Psoas muscle (tissue), 8 donors: Measurements from ENCODE around the gene CGB7. TPM values are rescaled to one million over a fixed set of nuclear protein-coding genes. Genes with fewer than 3 reads are reported as not detected.
A peak's percentile ranks its signal among the peaks of the same experiment; 100 is the strongest.

Experiments used
- ATAC-seq, 4 donors: fragments of 200-7000 bp; cut with Tn5 transposase; one replicate each; pipeline ENCODE4 v1.9.1; 2020; ENCODE audit warnings: moderate library complexity in 3 of 4, mild to moderate bottlenecking in 2 of 4
- DNase-seq, 2 donors: peaks; one replicate each; pipeline ENCODE4 v3.0.0-alpha.2; 2020
- H3K27ac ChIP-seq: fragments of 200-600 bp; one replicate; pipeline ENCODE4 v1.8.0; 2022
- H3K27me3 ChIP-seq, 3 donors: fragments of 200-600 bp in 1 of 3; one replicate each; pipeline versions ENCODE4 v1.6.1 to v1.8.0; 2013 to 2022; ENCODE audit warnings: low read length in 2 of 3, mild to moderate bottlenecking in 2 of 3, moderate library complexity in 1 of 3; ENCODE audit not compliant: insufficient read depth in 3 of 3
- H3K36me3 ChIP-seq, 2 donors: fragments of 200-600 bp in 1 of 2; one replicate each; pipeline versions ENCODE4 v1.6.1 to v1.8.0; 2013 to 2022; ENCODE audit warnings: low read depth in 1 of 2, mild to moderate bottlenecking in 1 of 2, moderate library complexity in 1 of 2; ENCODE audit not compliant: insufficient read depth in 1 of 2
- H3K4me1 ChIP-seq: fragments of 200-600 bp; one replicate; pipeline ENCODE4 v1.8.0; 2022
- H3K4me3 ChIP-seq: fragments of 200-600 bp; one replicate; pipeline ENCODE4 v1.8.0; 2022; ENCODE audit warnings: mild to moderate bottlenecking
- H3K9me3 ChIP-seq: fragments of 200-600 bp; one replicate; pipeline ENCODE4 v1.8.0; 2022
- WGBS, 3 donors: extraction: QIAGEN DNeasy Blood & Tissue Kit; methylation state at CpG; one replicate each; pipeline versions ENCODE4 v1.1.6 to v1.1.7; 2013; 5-methylcytosine and 5-hydroxymethylcytosine counted together
- intact Hi-C, 2 donors: fragments of 100-400 bp; cut with DNase I; formaldehyde crosslinking; loops; one replicate each; pipeline versions ENCODE4 v1.11.0 to v1.14.2; 2022
- polyA plus RNA-seq, 3 donors: library from polyadenylated mRNA; stranded (reverse); fragments of 200-250 nt; gene quantifications; one replicate each; pipeline ENCODE4 v1.2.3, GENCODE V29; 2013
- total RNA-seq, 4 donors: library from RNA; stranded (reverse); fragmentation: NEBNext Ultra II Directional in 2 of 4; extraction: Animal tissue kit (Norgen Biotek cat#: 25700) in 2 of 4; gene quantifications; one replicate each; pipeline versions ENCODE4 v1.2.1 to v1.2.4, GENCODE V29; 2021 to 2023
- TF ChIP-seq, protein P1 (sequence below): fragments of 200-600 bp; IDR thresholded peaks from one replicate; pipeline ENCODE4 v1.8.0; 2022; ENCODE audit warnings: antibody characterized with exemption
- donor health status: healthy with polysubstance abuse.
- donor health status: DM: no; HTN: no; CAD: no; lungs with moderate emphysema.
- donor health status: Bipolar disorder and iron deficiency.
- donor health status: healthy.
- donor health status: DM: yes; HTN: yes; CAD: no.
- donor health status: DM: no; HTN: no; CAD: no.
- donor health status: DM: no; HTN: no; CAD: no.
- donor health status: DM: yes; HTN: yes; CAD: no.

Gene CGB7
- total and polyA plus RNA-seq, 7 donors, result 0.20 to 1.1 (median 0.46) TPM

DNA sequence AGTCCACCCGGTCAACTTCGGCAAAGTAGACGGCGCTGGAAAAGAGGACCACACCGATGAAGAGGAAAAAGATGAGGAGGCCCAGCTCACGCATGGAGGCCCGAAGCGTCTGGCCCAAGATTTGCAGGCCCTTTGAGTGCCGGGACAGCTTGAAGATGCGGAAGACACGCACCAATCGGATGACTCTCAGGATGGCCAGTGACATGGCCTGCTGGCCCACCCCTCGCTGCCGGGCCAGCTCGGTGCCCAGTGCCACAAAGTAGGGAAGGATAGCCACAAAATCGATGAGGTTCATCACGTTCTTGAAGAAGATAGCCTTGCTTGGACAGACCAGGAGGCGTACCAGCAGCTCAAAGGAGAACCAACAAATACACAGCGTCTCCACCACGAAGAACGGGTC lies 12.9 kb upstream of the CGB7 start:
- H3K4me3 ChIP-seq, result no peak overlapping the region
- no peaks in the 10 kb centered on the region for H3K36me3 ChIP-seq
- H3K4me1 ChIP-seq, result peaks cover 17% of the 10 kb centered on the region
- peak overlapping the region; percentile 77 for H3K27ac ChIP-seq
- 75 to 87% (median 77%) methylated on average over 21 of the region's 21 CpGs for WGBS, 3 donors
- peaks cover 0 to 4% (median 0%) of the 10 kb centered on the region in 3 donors for H3K27me3 ChIP-seq
- ATAC-seq (no peak), DNase-seq (no peak)
- intact Hi-C loops, result loop anchor here in 1 of 2 donors (5.0 kb wide), 1 partner anchor 78 kb away; the partner anchor contains the start of genes GYS1 and RUVBL2
- H3K9me3 ChIP-seq, result no peaks in the 10 kb centered on the region
- TF ChIP-seq, protein P1, sequence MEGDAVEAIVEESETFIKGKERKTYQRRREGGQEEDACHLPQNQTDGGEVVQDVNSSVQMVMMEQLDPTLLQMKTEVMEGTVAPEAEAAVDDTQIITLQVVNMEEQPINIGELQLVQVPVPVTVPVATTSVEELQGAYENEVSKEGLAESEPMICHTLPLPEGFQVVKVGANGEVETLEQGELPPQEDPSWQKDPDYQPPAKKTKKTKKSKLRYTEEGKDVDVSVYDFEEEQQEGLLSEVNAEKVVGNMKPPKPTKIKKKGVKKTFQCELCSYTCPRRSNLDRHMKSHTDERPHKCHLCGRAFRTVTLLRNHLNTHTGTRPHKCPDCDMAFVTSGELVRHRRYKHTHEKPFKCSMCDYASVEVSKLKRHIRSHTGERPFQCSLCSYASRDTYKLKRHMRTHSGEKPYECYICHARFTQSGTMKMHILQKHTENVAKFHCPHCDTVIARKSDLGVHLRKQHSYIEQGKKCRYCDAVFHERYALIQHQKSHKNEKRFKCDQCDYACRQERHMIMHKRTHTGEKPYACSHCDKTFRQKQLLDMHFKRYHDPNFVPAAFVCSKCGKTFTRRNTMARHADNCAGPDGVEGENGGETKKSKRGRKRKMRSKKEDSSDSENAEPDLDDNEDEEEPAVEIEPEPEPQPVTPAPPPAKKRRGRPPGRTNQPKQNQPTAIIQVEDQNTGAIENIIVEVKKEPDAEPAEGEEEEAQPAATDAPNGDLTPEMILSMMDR, result no peak

DNA sequence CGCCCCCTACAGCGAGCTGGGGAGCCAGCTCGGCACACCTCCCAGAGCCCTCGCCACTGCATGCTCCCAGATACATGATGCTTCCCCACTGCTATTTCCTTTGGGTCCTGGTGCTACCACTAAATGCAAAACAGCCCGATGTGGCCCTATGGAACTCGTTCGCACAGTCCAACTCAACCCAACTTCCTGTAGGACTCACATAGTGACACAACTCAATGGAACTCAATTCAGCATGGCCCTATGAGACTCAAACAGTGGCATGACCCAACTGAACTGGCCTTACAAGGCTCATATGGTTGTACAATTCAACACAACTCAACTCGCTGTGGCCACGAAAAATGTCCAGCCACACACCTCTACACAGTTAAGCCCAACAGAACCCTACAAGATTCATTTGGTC lies 11.5 kb upstream of the CGB7 start:
- H3K4me3 ChIP-seq, result no peak overlapping the region
- 71 to 86% (median 71%) methylated on average over 9 of the region's 9 CpGs for WGBS, 3 donors
- TF ChIP-seq, protein P1, result no peak
- DNase-seq, result no peak
- no peaks in the 10 kb centered on the region for H3K36me3 ChIP-seq
- H3K27ac ChIP-seq, result peak overlapping the region; percentile 55
- peaks cover 17% of the 10 kb centered on the region for H3K4me1 ChIP-seq
- intact Hi-C loops, result loop anchor here in 1 of 2 donors (5.0 kb wide), 1 partner anchor 72 kb away; no protein-coding TSS in a partner anchor
- ATAC-seq, result no peak
- H3K27me3 ChIP-seq, result peaks cover 0 to 4% (median 0%) of the 10 kb centered on the region in 3 donors
- no peaks in the 10 kb centered on the region for H3K9me3 ChIP-seq

DNA sequence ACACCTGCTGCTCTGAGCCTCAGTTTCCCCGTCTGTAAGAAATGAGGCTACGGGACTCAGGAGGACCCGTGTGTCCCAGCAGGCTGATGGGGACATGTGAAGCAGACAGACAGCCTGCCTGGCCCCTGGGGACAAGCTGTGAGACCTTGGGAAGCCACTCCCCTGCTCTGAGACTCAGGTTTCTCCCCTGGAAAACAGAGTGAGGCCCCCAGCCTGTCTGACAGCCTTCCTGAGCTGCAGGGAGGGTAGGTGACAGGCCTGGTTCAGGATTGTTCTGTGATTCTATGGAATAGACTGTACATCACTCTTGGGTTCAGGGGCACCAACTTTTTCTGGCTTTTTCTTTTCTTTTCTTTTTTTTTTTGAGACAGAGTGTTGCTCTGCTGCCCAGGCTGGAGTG lies 10.0 kb upstream of the CGB7 start:
- Histone ChIP-seq H3K36me3 (no peaks in the 10 kb centered on the region), H3K27ac (peak overlapping the region; percentile 37), H3K4me1 (peaks cover 17% of the 10 kb centered on the region), H3K9me3 (no peaks in the 10 kb centered on the region), H3K27me3 (peaks cover 0 to 4% (median 0%) of the 10 kb centered on the region in 3 donors), H3K4me3 (no peak overlapping the region)
- intact Hi-C loops, result loop anchor here in 1 of 2 donors (5.0 kb wide), 1 partner anchor 70 kb away; no protein-coding TSS in a partner anchor
- 12 to 29% (median 25%) methylated on average over 3 of the region's 3 CpGs for WGBS, 3 donors
- DNase-seq, result no peak
- no peak for ATAC-seq
- TF ChIP-seq, protein P1, result no peak

DNA sequence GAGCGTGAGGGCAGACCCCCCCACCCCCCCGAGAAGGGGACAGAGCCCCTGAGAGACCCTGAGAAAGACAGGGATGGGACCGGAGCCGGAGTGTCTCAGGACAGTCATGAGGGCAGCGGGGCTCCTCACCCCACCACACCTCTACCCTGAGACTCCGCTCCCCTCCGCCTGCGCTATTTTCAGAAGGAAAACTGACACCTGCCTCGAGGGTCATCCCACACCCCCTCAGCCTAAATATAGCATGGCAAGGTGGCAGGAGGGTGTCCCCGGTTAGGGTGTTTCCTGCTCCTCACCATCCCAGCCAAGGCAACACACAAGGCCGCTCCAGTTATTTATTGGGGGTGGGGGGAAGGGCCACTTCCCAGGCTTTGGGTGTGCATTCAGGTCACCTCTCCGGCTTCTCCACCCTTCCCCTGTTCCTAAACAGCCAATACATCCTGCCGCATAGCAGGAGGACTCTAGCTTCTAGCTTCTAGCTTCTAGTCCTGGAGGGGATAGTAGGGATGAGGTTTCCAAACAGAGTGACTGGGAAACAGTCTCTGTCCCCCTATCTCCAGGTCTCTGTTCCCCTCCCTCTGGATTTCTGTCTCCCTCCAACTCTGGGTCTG lies 8.5 kb upstream of the CGB7 start:
- H3K4me1 ChIP-seq, result peaks cover 17% of the 10 kb centered on the region
- 16 to 22% (median 17%) methylated on average over 12 to 13 of the region's 13 CpGs for WGBS, 3 donors
- no peaks in the 10 kb centered on the region for H3K36me3 ChIP-seq
- peak overlapping the region; percentile 52 for H3K4me3 ChIP-seq
- H3K27me3 ChIP-seq, result peaks cover 0 to 4% (median 0%) of the 10 kb centered on the region in 3 donors
- ATAC-seq, result peak; percentile 76 to 85 (median 82)
- peak; percentile 44 to 74 for DNase-seq
- intact Hi-C loops, result loop anchor here in 1 of 2 donors (5.0 kb wide), 1 partner anchor 69 kb away; no protein-coding TSS in a partner anchor
- TF ChIP-seq, protein P1, result no peak
- H3K9me3 ChIP-seq, result no peaks in the 10 kb centered on the region
- peak overlapping the region; percentile 63 for H3K27ac ChIP-seq
